HG02973 (cell line): ENCODE measurements around the gene CHST7.

Source experiments
- ATAC-seq: cut with Tn5 transposase; IDR thresholded peaks from one replicate; pipeline ENCODE4 v1.9.1; 2021; ENCODE audit warnings: moderate library complexity; ENCODE audit not compliant: unreplicated experiment

CHST7 gene

DNA sequence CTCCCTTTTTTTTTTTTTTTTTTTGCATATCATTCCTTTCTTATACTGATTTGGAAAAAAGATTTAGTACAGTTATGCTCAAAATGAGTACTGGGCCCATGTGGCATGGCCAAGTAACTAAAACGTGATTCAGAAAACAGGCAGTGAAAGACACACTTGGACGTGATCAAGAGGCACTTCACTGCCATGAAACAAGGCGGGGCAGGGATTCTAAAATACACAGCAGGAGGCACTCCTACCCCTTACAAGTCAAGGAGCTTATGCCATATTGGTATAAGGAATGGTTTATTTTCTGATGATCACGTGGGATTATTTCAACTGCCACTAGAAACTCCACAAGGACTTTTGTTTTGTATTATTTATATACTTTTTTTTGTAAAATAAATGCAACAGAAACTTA is 72.0 kb downstream of the CHST7 start:
- no peak for ATAC-seq

GRCh38 chrX:46647251-46647650 is 73.7 kb downstream of the CHST7 start:
- no peak for ATAC-seq
